Thyroid gland (tissue), 4 donors: ENCODE data around the gene KCNIP4.

Experiments used
- CTCF ChIP-seq, 6 experiments: fragments of 200-600 bp in 3 of 6; fragments of 450-650 bp in 3 of 6; sonication (generic) in 3 of 6; IDR thresholded peaks; one replicate each; pipeline ENCODE4 v1.5.1; 2016 to 2019; ENCODE audit warnings: antibody characterized with exemption in 6 of 6, mild to moderate bottlenecking in 2 of 6, inconsistent platforms in 1 of 6, moderate library complexity in 1 of 6
- POLR2A ChIP-seq, 2 donors: fragments of 450-650 bp; IDR thresholded peaks; one replicate each; pipeline ENCODE4 v1.6.1; 2017; ENCODE audit warnings: antibody characterized with exemption in 2 of 2, mild to moderate bottlenecking in 2 of 2, moderate library complexity in 1 of 2

DNA sequence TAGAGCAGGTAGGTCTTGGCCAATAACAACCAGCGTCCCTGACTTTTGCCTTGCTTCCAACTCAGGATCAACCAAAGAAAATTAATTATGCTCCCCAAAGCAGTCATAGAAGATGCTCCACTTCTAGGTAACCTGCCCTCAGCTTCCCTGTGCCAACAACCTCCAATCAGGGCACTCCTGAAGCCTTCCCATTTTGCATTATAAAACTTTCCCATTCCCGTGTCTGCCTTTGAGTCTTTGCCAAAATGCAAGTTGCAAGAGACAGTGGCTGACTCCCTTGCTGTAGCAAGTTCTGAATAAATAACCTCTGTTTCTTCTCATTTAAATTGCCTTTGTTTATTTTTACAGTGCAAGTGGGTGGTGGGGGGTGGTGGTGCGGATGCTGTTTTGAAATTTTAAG, 830.3 kb downstream of the KCNIP4 start:
- TF ChIP-seq CTCF (IDR thresholded peaks at IDR 0.05) = no peak
- no peak for TF ChIP-seq POLR2A (IDR thresholded peaks at IDR 0.05)
